Epithelial cell of esophagus (primary cell): ENCODE results near the gene OSBPL2.

Experiments
- DNase-seq: peaks from one replicate; pipeline ENCODE4 v3.0.0; 2010; ENCODE audit warnings: low read depth
- H3K4me3 ChIP-seq: 2 replicates; pipeline ENCODE4 v1.5.1; 2011; ENCODE audit warnings: mild to moderate bottlenecking, low read length, control low read depth
- CTCF ChIP-seq: IDR thresholded peaks from 2 replicates; pipeline ENCODE4 v1.5.1; 2011; ENCODE audit warnings: low read depth, mild to moderate bottlenecking, low read length, control low read depth, inconsistent platforms; ENCODE audit not compliant: insufficient read depth; ENCODE audit errors: missing control alignments

OSBPL2 gene

GRCh38 chr20:62237514-62237800, 864 bp upstream of the OSBPL2 start:
- H3K4me3 ChIP-seq: no peak overlapping the region
- no peak for DNase-seq
- no peak for TF ChIP-seq CTCF

GRCh38 chr20:62238569-62239277, 402 bp downstream of the OSBPL2 start:
- H3K4me3 ChIP-seq: peak overlapping the region; percentile 78
- no peak for TF ChIP-seq CTCF
- peak; percentile 45 for DNase-seq

- no peak for DNase-seq
- peak overlapping the region; percentile 78 for H3K4me3 ChIP-seq
- no peak for TF ChIP-seq CTCF
Observed at GRCh38 chr20:62239278-62239879, 1.1 kb downstream of the OSBPL2 start.

- DNase-seq: no peak
- H3K4me3 ChIP-seq: peak overlapping the region; percentile 78
- no peak for TF ChIP-seq CTCF
Observed at GRCh38 chr20:62240020-62240685, 1.8 kb downstream of the OSBPL2 start.

- DNase-seq: peak; percentile 86
- H3K4me3 ChIP-seq: peak overlapping the region; percentile 15
- TF ChIP-seq CTCF: no peak
Observed at GRCh38 chr20:62241506-62241905, 3.2 kb downstream of the OSBPL2 start.

- no peak for DNase-seq
- H3K4me3 ChIP-seq: peak overlapping the region; percentile 2
- no peak for TF ChIP-seq CTCF
Observed at GRCh38 chr20:62242176-62242575, 3.9 kb downstream of the OSBPL2 start.

- DNase-seq: no peak
- TF ChIP-seq CTCF: no peak
- no peak overlapping the region for H3K4me3 ChIP-seq
Observed at GRCh38 chr20:62243106-62243505, 4.8 kb downstream of the OSBPL2 start.
